Measurements from ENCODE around the gene TMEM82. TPM values are rescaled to one million over a fixed set of nuclear protein-coding genes. Genes with fewer than 3 reads are reported as not detected.

TMEM82 gene
- not detected for total RNA-seq

GRCh38 chr1:15742339-15742801, at the start of gene TMEM82:
TSS of gene TMEM82 (plus strand) at chr1:15742499. CDS start at chr1:15742560, 61 bp downstream.
- TF ChIP-seq CTCF (IDR thresholded peaks at IDR 0.05; ENCODE audit: low read depth), result no peak

GRCh38 chr1:15693371-15693770, 48.9 kb upstream of the TMEM82 start:
- no peak for TF ChIP-seq CTCF (IDR thresholded peaks at IDR 0.05; ENCODE audit: low read depth)

GRCh38 chr1:15696956-15697521, 45.3 kb upstream of the TMEM82 start:
- TF ChIP-seq CTCF (IDR thresholded peaks at IDR 0.05; ENCODE audit: low read depth), result no peak

- TF ChIP-seq CTCF (IDR thresholded peaks at IDR 0.05; ENCODE audit: low read depth), result no peak
Measured at GRCh38 chr1:15698201-15698600, 44.1 kb upstream of the TMEM82 start.

- no peak for TF ChIP-seq CTCF (IDR thresholded peaks at IDR 0.05; ENCODE audit: low read depth)
Measured at GRCh38 chr1:15700508-15700907, 41.8 kb upstream of the TMEM82 start.

GRCh38 chr1:15701784-15702183, 40.5 kb upstream of the TMEM82 start:
- no peak for TF ChIP-seq CTCF (IDR thresholded peaks at IDR 0.05; ENCODE audit: low read depth)

GRCh38 chr1:15702722-15703550, 39.4 kb upstream of the TMEM82 start:
- TF ChIP-seq CTCF (IDR thresholded peaks at IDR 0.05; ENCODE audit: low read depth), result no peak

Measured in subcutaneous adipose tissue (tissue), 4 donors.